GM23338 (cell line): Measurements from ENCODE around the gene UBE3B. TPM values are rescaled to one million over a fixed set of nuclear protein-coding genes. Genes with fewer than 3 reads are reported as not detected.

Source experiments
- ATAC-seq: fragments of 200-7000 bp; cut with Tn5 transposase; 3 replicates; pipeline ENCODE4 v1.9.1; 2020
- DNase-seq: peaks from one replicate; pipeline ENCODE4 v3.0.0-alpha.2; 2015; ENCODE audit warnings: low spot score
- H2AFZ ChIP-seq: fragments of 200-600 bp; sonication (generic); 2 replicates; pipeline ENCODE4 v1.8.0; 2016; ENCODE audit warnings: antibody characterized with exemption, mild to moderate bottlenecking, moderate library complexity
- H3F3A ChIP-seq: fragments of 200-600 bp; sonication (generic); replicated peaks from 2 replicates; pipeline ENCODE4 v1.8.0; 2017; ENCODE audit warnings: antibody characterized with exemption, mixed run types, low read depth
- H3K27ac ChIP-seq: fragments of 200-600 bp; sonication (generic); 2 replicates; pipeline ENCODE4 v1.6.1; 2016; ENCODE audit warnings: low read depth
- H3K27me3 ChIP-seq: fragments of 200-600 bp; sonication (generic); 2 replicates; pipeline ENCODE4 v1.8.0; 2016; ENCODE audit warnings: mild to moderate bottlenecking, mixed run types, moderate library complexity; ENCODE audit not compliant: insufficient read depth
- H3K36me3 ChIP-seq: fragments of 200-600 bp; sonication (generic); 2 replicates; pipeline ENCODE4 v1.8.0; 2016; ENCODE audit warnings: mild to moderate bottlenecking; ENCODE audit not compliant: insufficient read depth
- H3K4me1 ChIP-seq: fragments of 200-600 bp; sonication (generic); 2 replicates; pipeline ENCODE4 v1.8.0; 2016; ENCODE audit warnings: mild to moderate bottlenecking, moderate library complexity; ENCODE audit not compliant: insufficient read depth
- H3K4me2 ChIP-seq: fragments of 200-600 bp; sonication (generic); 2 replicates; pipeline ENCODE4 v1.7.1; 2017; ENCODE audit warnings: mixed run types
- H3K4me3 ChIP-seq: fragments of 200-600 bp; sonication (generic); 2 replicates; pipeline ENCODE4 v1.6.1; 2016; ENCODE audit warnings: mixed run types
- H3K79me2 ChIP-seq: fragments of 200-600 bp; sonication (generic); replicated peaks from 2 replicates; pipeline ENCODE4 v1.8.0; 2017; ENCODE audit warnings: mild to moderate bottlenecking; ENCODE audit not compliant: insufficient read depth
- H3K9me2 ChIP-seq: fragments of 200-600 bp; sonication (generic); 2 replicates; pipeline ENCODE4 v1.8.0; 2017; ENCODE audit not compliant: insufficient read depth
- H4K20me1 ChIP-seq: fragments of 200-600 bp; sonication (generic); replicated peaks from 2 replicates; pipeline ENCODE4 v1.8.0; 2017; ENCODE audit warnings: mild to moderate bottlenecking; ENCODE audit not compliant: insufficient read depth
- H3K27ac Mint-ChIP-seq: 2 replicates; pipeline ENCODE4 v1.8.0; 2020; ENCODE audit warnings: inconsistent platforms, mild to moderate bottlenecking, moderate library complexity, mixed read lengths
- H3K27me3 Mint-ChIP-seq: 3 replicates; pipeline ENCODE4 v1.8.0; 2022; ENCODE audit warnings: low read depth, mild to moderate bottlenecking, moderate library complexity, mixed read lengths, inconsistent platforms; ENCODE audit not compliant: insufficient read depth, poor library complexity
- H3K36me3 Mint-ChIP-seq: 3 replicates; pipeline ENCODE4 v1.8.0; 2021; ENCODE audit warnings: low read depth, mild to moderate bottlenecking, inconsistent platforms, moderate library complexity, mixed read lengths
- H3K4me1 Mint-ChIP-seq: 3 replicates; pipeline ENCODE4 v1.8.0; 2020; ENCODE audit warnings: mild to moderate bottlenecking, inconsistent platforms, mixed read lengths
- H3K4me3 Mint-ChIP-seq: 3 replicates; pipeline ENCODE4 v1.8.0; 2021; ENCODE audit warnings: moderate library complexity, mild to moderate bottlenecking, inconsistent platforms, mixed read lengths
- H3K9me3 Mint-ChIP-seq: 3 replicates; pipeline ENCODE4 v1.8.0; 2020; ENCODE audit warnings: moderate library complexity, mild to moderate bottlenecking, inconsistent platforms, mixed read lengths
- CREB1 ChIP-seq: fragments of 250-450 bp; sonication (Bioruptor Pico); IDR thresholded peaks from 2 replicates; pipeline ENCODE4 v1.5.0; 2020; ENCODE audit warnings: low read depth, mild to moderate bottlenecking, moderate library complexity
- EZH2phosphoT487 ChIP-seq: fragments of 200-600 bp; sonication (generic); IDR thresholded peaks from one replicate; pipeline ENCODE4 v1.8.1; 2018; ENCODE audit warnings: antibody characterized with exemption; ENCODE audit not compliant: unreplicated experiment
- JUNB ChIP-seq: IDR thresholded peaks from one replicate; pipeline ENCODE4 v1.6.1; 2016; ENCODE audit warnings: antibody characterized with exemption; ENCODE audit not compliant: unreplicated experiment
- NANOG ChIP-seq: IDR thresholded peaks from 2 replicates; pipeline ENCODE4 v1.6.1; 2016; ENCODE audit warnings: antibody characterized with exemption, borderline replicate concordance
- STAT1 ChIP-seq: IDR thresholded peaks from one replicate; pipeline ENCODE4 v1.6.1; 2016; ENCODE audit warnings: antibody characterized with exemption; ENCODE audit not compliant: unreplicated experiment
- ZNF114 ChIP-seq: fragments of 250-450 bp; sonication (Bioruptor Pico); IDR thresholded peaks from 2 replicates; pipeline ENCODE4 v1.5.0; 2020; ENCODE audit warnings: mild to moderate bottlenecking, moderate library complexity
- ZNF331 ChIP-seq: fragments of 250-450 bp; sonication (Bioruptor Pico); IDR thresholded peaks from 2 replicates; pipeline ENCODE4 v1.5.0; 2020; ENCODE audit warnings: low read depth, mild to moderate bottlenecking, moderate library complexity
- polyA plus RNA-seq: library from polyadenylated mRNA; unstranded; fragments of >200 nt; fragmentation: Nextera tagmentation; extraction: Ambion mirVana; gene quantifications from 2 replicates; pipeline ENCODE4 v1.2.1, GENCODE V29; 2016
- total RNA-seq: library from RNA; depleted of rRNA; stranded (reverse); fragments of >200 nt; shearing (Covaris generic); gene quantifications from 2 replicates; pipeline ENCODE4 v1.2.3, GENCODE V29; 2014
- TF ChIP-seq, protein P1 (sequence below): IDR thresholded peaks from one replicate; pipeline ENCODE4 v1.6.1; 2018; ENCODE audit warnings: antibody characterized with exemption; ENCODE audit not compliant: unreplicated experiment
- TF ChIP-seq, protein P2 (sequence below), 2 experiments: fragments of 200-600 bp in 1 of 2; sonication (generic) in 1 of 2; conservative IDR thresholded peaks; 2 replicates each; pipeline versions ENCODE4 v1.5.1 to v1.6.1; 2016 to 2017; ENCODE audit warnings: antibody characterized with exemption in 2 of 2, low read depth in 2 of 2, mild to moderate bottlenecking in 2 of 2, moderate library complexity in 1 of 2
- TF ChIP-seq, protein P3 (sequence below): IDR thresholded peaks from 2 replicates; pipeline ENCODE4 v1.6.1; 2016; ENCODE audit warnings: antibody characterized with exemption

The UBE3B gene
- total and polyA plus RNA-seq, 2 experiments from 2014 or later, result 20.8 TPM

DNA sequence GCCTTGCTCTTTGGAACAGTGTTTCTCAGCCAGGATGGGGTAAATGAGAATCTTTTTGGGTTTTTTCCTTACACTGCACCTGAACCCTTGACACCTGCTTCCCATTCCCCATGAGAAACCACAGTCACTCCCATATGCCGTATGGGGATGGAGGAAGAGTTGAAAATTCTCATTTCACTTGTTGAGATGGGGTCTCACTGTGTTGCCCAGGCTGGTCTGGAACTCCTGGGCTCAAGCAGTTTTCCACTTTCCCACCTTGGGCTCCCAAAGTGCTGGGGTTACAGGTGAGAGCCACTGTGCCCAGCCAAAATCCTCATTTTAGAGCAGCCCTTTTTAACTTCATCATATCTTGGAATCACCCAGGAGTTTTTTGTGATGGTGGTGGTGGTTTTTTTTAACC lies 99.9 kb downstream of the UBE3B start:
- ATAC-seq, result no peak

DNA sequence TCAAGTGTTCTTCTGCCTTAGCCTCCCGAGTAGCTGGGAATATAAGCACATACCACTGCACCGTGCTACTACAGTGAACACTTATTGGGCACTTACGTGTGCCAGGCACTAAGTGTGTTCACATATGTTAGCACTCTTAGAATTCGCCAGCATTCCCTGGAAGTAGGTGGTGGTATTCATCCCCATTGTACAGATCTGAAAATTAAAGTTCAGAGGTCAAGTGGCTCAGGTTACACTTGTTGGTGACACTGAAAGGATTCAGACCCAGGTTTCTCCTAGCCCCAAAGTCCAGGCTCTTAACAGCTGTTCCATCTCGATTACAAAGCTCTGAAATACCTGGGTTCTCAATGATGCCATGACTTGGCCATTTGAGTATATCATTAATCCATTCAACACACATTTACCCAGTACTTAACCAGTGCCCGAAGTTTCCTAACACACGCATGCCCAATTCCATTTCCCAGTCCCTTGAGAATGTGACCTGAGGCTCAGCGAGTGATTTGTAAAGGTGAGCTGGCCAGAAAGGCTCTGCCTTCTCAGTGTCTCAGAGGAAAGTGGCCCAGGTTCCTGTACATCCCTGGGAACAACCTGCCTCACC lies 101.0 kb downstream of the UBE3B start:
- Mint-ChIP-seq H3K27me3 (peaks cover 7% of the 10 kb centered on the region), H3K36me3 (peaks cover 51% of the 10 kb centered on the region), H3K4me1 (peaks cover 12% of the 10 kb centered on the region), H3K27ac (no peak overlapping the region), H3K4me3 (no peak overlapping the region), H3K9me3 (no peaks in the 10 kb centered on the region)
- no peak for ATAC-seq
- peaks cover 10% of the 10 kb centered on the region; the same call in 1 of the 2 replicates for H3K4me1 ChIP-seq
- H2AFZ ChIP-seq, result no peak overlapping the region
- peaks cover 25% of the 10 kb centered on the region for H3K79me2 ChIP-seq
- H3K9me2 ChIP-seq, result no peaks in the 10 kb centered on the region
- H3K27ac ChIP-seq, result no peak overlapping the region
- DNase-seq, result no peak
- no peak overlapping the region for H3K4me2 ChIP-seq
- H3K4me3 ChIP-seq, result no peak overlapping the region
- no peaks in the 10 kb centered on the region for H4K20me1 ChIP-seq
- peaks cover 21% of the 10 kb centered on the region for H3K36me3 ChIP-seq
- no peaks in the 10 kb centered on the region for H3K27me3 ChIP-seq
- no peaks in the 10 kb centered on the region for H3F3A ChIP-seq
- TF ChIP-seq, protein P1, sequence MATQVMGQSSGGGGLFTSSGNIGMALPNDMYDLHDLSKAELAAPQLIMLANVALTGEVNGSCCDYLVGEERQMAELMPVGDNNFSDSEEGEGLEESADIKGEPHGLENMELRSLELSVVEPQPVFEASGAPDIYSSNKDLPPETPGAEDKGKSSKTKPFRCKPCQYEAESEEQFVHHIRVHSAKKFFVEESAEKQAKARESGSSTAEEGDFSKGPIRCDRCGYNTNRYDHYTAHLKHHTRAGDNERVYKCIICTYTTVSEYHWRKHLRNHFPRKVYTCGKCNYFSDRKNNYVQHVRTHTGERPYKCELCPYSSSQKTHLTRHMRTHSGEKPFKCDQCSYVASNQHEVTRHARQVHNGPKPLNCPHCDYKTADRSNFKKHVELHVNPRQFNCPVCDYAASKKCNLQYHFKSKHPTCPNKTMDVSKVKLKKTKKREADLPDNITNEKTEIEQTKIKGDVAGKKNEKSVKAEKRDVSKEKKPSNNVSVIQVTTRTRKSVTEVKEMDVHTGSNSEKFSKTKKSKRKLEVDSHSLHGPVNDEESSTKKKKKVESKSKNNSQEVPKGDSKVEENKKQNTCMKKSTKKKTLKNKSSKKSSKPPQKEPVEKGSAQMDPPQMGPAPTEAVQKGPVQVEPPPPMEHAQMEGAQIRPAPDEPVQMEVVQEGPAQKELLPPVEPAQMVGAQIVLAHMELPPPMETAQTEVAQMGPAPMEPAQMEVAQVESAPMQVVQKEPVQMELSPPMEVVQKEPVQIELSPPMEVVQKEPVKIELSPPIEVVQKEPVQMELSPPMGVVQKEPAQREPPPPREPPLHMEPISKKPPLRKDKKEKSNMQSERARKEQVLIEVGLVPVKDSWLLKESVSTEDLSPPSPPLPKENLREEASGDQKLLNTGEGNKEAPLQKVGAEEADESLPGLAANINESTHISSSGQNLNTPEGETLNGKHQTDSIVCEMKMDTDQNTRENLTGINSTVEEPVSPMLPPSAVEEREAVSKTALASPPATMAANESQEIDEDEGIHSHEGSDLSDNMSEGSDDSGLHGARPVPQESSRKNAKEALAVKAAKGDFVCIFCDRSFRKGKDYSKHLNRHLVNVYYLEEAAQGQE, result no peak
- TF ChIP-seq, protein P2, sequence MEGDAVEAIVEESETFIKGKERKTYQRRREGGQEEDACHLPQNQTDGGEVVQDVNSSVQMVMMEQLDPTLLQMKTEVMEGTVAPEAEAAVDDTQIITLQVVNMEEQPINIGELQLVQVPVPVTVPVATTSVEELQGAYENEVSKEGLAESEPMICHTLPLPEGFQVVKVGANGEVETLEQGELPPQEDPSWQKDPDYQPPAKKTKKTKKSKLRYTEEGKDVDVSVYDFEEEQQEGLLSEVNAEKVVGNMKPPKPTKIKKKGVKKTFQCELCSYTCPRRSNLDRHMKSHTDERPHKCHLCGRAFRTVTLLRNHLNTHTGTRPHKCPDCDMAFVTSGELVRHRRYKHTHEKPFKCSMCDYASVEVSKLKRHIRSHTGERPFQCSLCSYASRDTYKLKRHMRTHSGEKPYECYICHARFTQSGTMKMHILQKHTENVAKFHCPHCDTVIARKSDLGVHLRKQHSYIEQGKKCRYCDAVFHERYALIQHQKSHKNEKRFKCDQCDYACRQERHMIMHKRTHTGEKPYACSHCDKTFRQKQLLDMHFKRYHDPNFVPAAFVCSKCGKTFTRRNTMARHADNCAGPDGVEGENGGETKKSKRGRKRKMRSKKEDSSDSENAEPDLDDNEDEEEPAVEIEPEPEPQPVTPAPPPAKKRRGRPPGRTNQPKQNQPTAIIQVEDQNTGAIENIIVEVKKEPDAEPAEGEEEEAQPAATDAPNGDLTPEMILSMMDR (conservative IDR thresholded peaks at IDR 0.05; ENCODE audit: low read depth in 2 of 2), result no peak
- TF ChIP-seq CREB1, result no peak
- TF ChIP-seq, protein P3, sequence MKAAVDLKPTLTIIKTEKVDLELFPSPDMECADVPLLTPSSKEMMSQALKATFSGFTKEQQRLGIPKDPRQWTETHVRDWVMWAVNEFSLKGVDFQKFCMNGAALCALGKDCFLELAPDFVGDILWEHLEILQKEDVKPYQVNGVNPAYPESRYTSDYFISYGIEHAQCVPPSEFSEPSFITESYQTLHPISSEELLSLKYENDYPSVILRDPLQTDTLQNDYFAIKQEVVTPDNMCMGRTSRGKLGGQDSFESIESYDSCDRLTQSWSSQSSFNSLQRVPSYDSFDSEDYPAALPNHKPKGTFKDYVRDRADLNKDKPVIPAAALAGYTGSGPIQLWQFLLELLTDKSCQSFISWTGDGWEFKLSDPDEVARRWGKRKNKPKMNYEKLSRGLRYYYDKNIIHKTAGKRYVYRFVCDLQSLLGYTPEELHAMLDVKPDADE, result no peak
- no peak for TF ChIP-seq STAT1

More for the DNA sequence above, 99.9 kb downstream of the UBE3B start:
- peaks cover 5% of the 10 kb centered on the region; the same call in 1 of the 2 replicates for H3K9me2 ChIP-seq
- Mint-ChIP-seq H3K9me3 (no peaks in the 10 kb centered on the region), H3K27me3 (peaks cover 16% of the 10 kb centered on the region), H3K4me1 (peaks cover 16% of the 10 kb centered on the region), H3K27ac (no peak overlapping the region), H3K4me3 (no peak overlapping the region), H3K36me3 (peaks cover 49% of the 10 kb centered on the region)
- H3K79me2 ChIP-seq, result peaks cover 25% of the 10 kb centered on the region
- H3K27ac ChIP-seq, result no peak overlapping the region
- TF ChIP-seq NANOG, result no peak
- no peak for TF ChIP-seq ZNF331
- TF ChIP-seq JUNB, result no peak
- TF ChIP-seq ZNF114 (CRISPR knock-in tag), result no peak
- TF ChIP-seq, protein P1, result no peak
- TF ChIP-seq EZH2phosphoT487, result no peak
- TF ChIP-seq, protein P2 (conservative IDR thresholded peaks at IDR 0.05; ENCODE audit: low read depth in 2 of 2), result no peak
- H3K4me3 ChIP-seq, result no peak overlapping the region
- H4K20me1 ChIP-seq, result no peaks in the 10 kb centered on the region
- DNase-seq, result no peak
- no peaks in the 10 kb centered on the region for H3F3A ChIP-seq
- no peaks in the 10 kb centered on the region for H3K27me3 ChIP-seq
- no peak overlapping the region for H3K4me2 ChIP-seq
- peaks cover 14% of the 10 kb centered on the region; the same call in 1 of the 2 replicates for H3K4me1 ChIP-seq
- H3K36me3 ChIP-seq, result peaks cover 21% of the 10 kb centered on the region
- no peak overlapping the region for H2AFZ ChIP-seq
